ENCODE results near the gene SAMD5.

The SAMD5 gene

GRCh38 chr6:147508042-147508865 is at the start of gene SAMD5:
SAMD5 (plus strand) TSS chr6:147508690; CDS start chr6:147508929, 239 bp downstream.
- DNase-seq = peak; percentile 56

DNA sequence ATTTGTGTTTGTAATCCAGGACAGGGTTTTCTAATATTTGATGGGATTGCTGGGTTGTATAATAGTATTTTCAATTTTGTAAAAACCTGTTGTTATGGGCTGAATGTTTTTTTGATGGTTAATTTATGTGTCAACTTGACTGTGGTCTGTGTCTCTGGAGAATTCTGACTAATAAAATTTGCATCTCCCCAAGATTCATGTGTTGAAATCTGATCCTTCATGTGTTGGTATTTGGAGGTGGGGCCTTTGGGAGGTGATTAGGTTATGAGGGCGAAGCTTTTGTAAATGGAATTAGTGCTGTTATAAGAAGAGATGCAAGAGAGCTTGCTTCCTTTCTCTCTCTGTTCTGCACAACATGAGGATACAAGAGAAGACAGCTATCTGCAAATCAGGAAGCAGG is 48.7 kb upstream of the SAMD5 start:
- DNase-seq = no peak

DNA sequence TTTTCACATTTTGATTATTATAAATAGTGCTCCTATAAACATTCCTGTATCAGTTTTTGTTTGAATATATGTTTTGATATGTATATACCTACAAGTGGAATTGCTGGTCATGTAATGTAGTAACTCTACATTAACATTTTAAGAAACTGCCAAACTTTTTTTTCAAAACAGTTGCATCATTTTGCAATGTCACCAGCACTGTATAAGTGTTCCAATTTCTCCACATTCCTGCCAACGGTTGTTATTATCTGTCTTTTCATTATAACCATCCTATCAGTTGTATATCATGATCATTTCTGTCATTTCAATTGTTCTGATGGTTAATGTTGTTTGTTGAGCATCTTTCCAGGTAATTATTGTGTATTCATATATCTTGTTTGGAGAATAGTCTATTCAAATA is 44.8 kb upstream of the SAMD5 start:
- no peak for DNase-seq

DNA sequence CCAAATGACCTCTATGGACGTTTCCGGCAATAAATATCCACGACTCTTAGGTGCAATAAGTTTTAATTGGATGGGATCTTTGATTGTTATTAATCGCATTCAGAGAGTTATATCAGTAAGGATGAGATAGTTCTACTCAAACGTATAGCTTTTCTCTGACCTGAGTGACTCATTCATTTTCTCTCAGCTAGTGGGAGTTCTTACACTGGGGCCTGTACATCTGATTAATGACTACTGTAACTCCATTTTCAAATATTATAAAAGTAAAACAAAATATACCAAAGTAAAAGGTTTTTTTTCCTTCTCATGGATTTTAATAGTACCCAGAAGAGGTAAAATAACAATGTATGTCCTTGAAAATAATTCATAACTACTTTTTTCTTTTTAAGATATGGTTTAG is 41.1 kb upstream of the SAMD5 start:
- DNase-seq = no peak

DNA sequence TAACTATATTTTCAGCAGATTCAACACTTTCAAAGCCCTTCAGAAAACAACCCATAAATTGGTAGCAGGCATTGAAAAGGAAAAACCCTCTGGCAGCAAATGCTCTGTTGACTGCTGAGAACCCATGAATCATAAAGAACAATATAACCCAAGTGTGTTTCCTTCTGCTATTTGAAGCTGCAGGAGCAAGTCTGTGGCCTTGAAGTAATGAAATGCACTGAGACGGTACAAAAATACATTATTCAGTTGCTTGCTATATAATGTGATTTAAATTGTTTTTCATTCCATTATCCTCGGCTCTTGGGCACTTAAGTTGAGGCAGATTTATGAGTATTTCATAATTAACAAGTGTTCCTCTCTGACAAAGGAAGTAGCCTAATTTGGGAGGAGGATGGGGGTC is 40.6 kb upstream of the SAMD5 start:
- DNase-seq = no peak

GRCh38 chr6:147468634-147469033 is 39.9 kb upstream of the SAMD5 start:
- no peak for DNase-seq

GRCh38 chr6:147479857-147480256 is 28.6 kb upstream of the SAMD5 start:
- no peak for DNase-seq

DNA sequence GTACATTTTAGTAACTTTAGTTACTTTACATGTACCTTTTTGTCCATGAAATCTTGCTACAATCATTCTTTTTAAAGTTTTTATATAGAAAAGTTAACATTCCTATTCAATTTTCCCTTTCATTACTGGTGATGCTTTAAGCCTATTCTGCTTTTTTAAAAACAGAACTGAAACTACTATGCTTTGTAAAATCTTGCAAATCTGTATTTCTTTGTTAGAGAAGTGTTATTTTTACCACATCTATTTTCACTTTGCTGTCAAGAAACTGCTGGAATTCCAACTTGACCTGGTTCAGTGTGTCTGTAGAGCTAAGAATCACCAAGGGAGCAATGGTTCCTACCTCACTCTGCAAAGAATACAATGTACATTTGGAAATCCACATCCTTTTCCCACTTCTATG is 21.8 kb upstream of the SAMD5 start:
- no peak for DNase-seq

- DNase-seq = no peak
Observed at GRCh38 chr6:147497472-147497871, 11.0 kb upstream of the SAMD5 start.

DNA sequence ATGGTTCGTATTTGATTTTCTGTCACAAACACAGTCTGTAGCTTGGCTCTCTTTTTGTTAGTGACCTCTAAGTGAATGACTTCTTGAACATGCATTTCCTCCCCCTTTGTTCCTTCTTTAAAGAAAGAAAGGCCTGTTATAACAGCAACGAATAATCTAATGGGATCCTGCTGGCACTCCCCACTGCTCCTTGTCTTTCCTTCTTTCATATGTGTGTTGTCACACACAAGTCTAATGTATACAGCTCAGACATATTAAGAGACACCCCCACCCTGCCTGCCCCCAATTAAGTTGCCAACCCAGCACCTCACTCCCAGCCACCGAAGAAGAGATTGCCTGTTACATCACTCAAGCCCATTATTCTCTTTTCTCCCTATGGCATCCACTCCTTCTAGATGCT is 4.9 kb upstream of the SAMD5 start:
- no peak for DNase-seq

GRCh38 chr6:147504848-147505247 is 3.6 kb upstream of the SAMD5 start:
- DNase-seq = no peak

DNA sequence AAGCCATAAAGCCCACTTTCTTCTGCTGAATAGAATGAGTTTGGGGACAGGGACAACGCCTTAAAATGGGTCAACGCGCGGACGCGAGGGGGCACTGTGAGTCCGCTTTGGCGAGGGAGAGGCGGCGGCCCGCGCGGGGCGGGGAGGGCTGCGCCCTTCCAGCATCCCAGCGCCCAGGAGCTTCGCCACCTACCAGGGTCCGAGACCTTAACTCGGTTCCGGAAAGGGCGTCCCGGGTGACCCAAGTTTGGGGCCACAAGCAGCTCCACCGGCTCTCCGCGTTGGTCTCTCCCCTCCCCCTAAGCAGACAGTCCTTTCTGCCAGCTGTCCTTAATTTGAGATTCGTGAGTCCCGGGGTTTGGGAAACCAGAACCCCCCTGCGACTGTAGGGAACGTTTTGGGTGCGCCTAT is 1.8 kb upstream of the SAMD5 start:
- peak; percentile 50 for DNase-seq

DNA sequence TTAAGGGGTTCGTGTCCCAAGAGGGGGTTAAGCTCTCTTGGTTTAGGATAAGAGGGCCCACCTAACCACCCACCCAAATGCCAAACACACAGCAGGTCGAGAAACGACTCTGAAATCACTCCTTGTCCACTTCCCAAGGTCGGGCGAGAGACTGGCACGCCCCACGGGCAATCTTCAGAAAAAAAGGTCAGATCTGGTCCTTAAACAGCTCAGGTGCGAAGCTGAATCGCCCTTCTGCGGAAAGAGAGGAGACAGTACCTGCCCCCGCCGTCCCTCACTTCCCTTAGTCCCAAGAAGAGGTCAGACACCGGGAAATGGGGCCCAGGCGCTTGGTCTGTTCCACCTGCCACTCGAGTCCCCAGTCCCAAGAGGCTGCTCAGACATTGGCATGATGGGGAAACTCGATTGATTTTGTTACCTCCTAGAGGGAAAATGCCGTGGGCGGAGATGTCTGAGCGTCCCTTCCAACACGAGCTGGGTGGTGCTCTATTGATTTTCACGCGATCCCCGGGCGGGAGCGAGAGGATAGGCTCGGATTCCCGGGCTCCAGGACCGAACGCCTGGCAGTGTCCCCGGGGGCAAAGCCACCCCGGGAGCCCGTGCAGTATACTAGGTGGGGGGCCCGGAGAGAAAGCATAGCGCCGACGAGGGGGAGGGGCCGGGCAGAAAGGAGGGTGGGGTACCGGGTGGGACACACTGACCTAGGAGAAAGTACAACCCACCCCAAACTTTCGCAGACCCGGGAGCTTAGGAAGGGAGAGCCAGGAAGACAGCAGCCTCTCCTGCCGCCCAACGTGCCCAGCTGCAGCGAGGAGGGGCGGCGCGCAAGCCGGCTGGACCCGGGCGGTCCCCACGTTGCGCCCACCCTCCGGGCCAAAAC is 1.1 kb upstream of the SAMD5 start:
- DNase-seq = no peak

- DNase-seq = no peak
Observed at GRCh38 chr6:147508866-147509608, 547 bp downstream of the SAMD5 start.

DNA sequence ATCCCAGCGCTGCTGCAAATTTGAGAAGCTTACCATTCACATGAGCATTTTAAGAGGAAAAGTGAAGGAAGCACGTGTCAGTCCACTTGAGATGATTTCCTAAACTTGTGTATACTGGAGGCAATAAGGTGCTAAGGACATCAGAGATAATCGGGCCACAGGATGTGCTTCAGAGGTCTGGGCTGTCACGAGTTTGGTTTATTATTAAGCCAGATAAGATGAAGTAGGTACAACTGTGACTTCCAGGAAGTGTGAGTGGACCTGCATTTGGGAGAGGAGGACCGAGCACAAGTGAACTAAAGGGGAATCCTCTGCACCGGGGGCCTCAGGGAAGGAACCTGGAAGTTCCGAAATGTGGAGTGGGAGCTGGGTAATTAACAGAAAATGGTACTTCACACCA is 1.4 kb downstream of the SAMD5 start:
- DNase-seq = no peak

GRCh38 chr6:147510929-147511590 is 2.6 kb downstream of the SAMD5 start:
- DNase-seq = no peak

GRCh38 chr6:147514831-147515230 is 6.3 kb downstream of the SAMD5 start:
- DNase-seq = no peak

GRCh38 chr6:147515327-147515726 is 6.8 kb downstream of the SAMD5 start:
- DNase-seq = no peak

- DNase-seq = no peak
Observed at GRCh38 chr6:147522597-147522996, 14.1 kb downstream of the SAMD5 start.

- no peak for DNase-seq
Observed at GRCh38 chr6:147525519-147526209, 17.2 kb downstream of the SAMD5 start.

- no peak for DNase-seq
Observed at GRCh38 chr6:147527197-147527596, 18.7 kb downstream of the SAMD5 start.

- DNase-seq = no peak
Observed at GRCh38 chr6:147528511-147529145, 20.1 kb downstream of the SAMD5 start.

Measured in NCI-H2227 treated with DMSO at 0.1 percent for 48 hours (cell line).